ENCODE measurements around the gene BMPR2. TPM values are rescaled to one million over a fixed set of nuclear protein-coding genes. Genes with fewer than 3 reads are reported as not detected.
"Not testable (repeated sequence)": the region's sequence is repeated elsewhere in the genome, so short reads cannot be mapped to it uniquely, and the experiment has no call there.

Gene BMPR2
- total and polyA plus RNA-seq, 3 donors from 2014 or later: 25.4 to 61.3 (median 53.5) TPM

GRCh38 chr2:202378001-202378400 is 1.9 kb downstream of the BMPR2 start:
- intact Hi-C loops (cut with DNase I; ENCODE audit: low total_unique reads): no loop called here
- WGBS, 2 donors: 3 to 4% methylated on average over 4 of the region's 4 CpGs
- no peak for DNase-seq

GRCh38 chr2:202378662-202379358 is 2.7 kb downstream of the BMPR2 start:
- peak overlapping the region; percentile 91 to 92 for H3K4me3 ChIP-seq
- no peaks in the 10 kb centered on the region for H3K27me3 ChIP-seq
- H3K27ac ChIP-seq: peak overlapping the region in 1 of 2 donors; percentile 98
- intact Hi-C loops (cut with DNase I; ENCODE audit: low total_unique reads): no loop called here
- H3K9me3 ChIP-seq: no peaks in the 10 kb centered on the region
- WGBS, 2 donors: 13 to 21% methylated on average over 3 of the region's 3 CpGs
- DNase-seq: no peak
- no peaks in the 10 kb centered on the region for H3K36me3 ChIP-seq (ENCODE audit: low read depth, missing control alignments)
- TF ChIP-seq POLR2A (IDR thresholded peaks at IDR 0.05): no peak
- no peak for TF ChIP-seq CTCF (IDR thresholded peaks at IDR 0.05)
- peaks cover 19% of the 10 kb centered on the region for H3K4me1 ChIP-seq

More at GRCh38 chr2:202378001-202378400, 1.9 kb downstream of the BMPR2 start:
- H3K4me1 ChIP-seq: peaks cover 19% of the 10 kb centered on the region
- no peaks in the 10 kb centered on the region for H3K36me3 ChIP-seq (ENCODE audit: low read depth, missing control alignments)
- no peaks in the 10 kb centered on the region for H3K9me3 ChIP-seq
- H3K27ac ChIP-seq: peak overlapping the region; percentile 87 to 98
- no peak for TF ChIP-seq CTCF (IDR thresholded peaks at IDR 0.05)
- TF ChIP-seq POLR2A (IDR thresholded peaks at IDR 0.05): no peak
- peak overlapping the region; percentile 91 to 92 for H3K4me3 ChIP-seq
- H3K27me3 ChIP-seq: no peaks in the 10 kb centered on the region

- H3K36me3 ChIP-seq (ENCODE audit: low read depth, missing control alignments): no peaks in the 10 kb centered on the region
- no peak for DNase-seq
- H3K27ac ChIP-seq: no peak overlapping the region
- H3K27me3 ChIP-seq: no peaks in the 10 kb centered on the region
- H3K4me1 ChIP-seq: peaks cover 16% of the 10 kb centered on the region
- intact Hi-C loops (cut with DNase I; ENCODE audit: low total_unique reads): no loop called here
- whole genome bisulfite sequencing, 2 donors: 93 to 96% methylated on average over 2 of the region's 2 CpGs
- H3K4me3 ChIP-seq: no peak overlapping the region
- no peaks in the 10 kb centered on the region for H3K9me3 ChIP-seq
- no peak for TF ChIP-seq POLR2A (IDR thresholded peaks at IDR 0.05)
- TF ChIP-seq CTCF (IDR thresholded peaks at IDR 0.05): no peak
Measured at GRCh38 chr2:202382684-202383083, 6.6 kb downstream of the BMPR2 start.

GRCh38 chr2:202386495-202386894 is 10.4 kb downstream of the BMPR2 start:
- intact Hi-C loops (cut with DNase I; ENCODE audit: low total_unique reads); H3K4me3 ChIP-seq; DNase-seq; H3K9me3 ChIP-seq; H3K27ac ChIP-seq; H3K27me3 ChIP-seq; H3K36me3 ChIP-seq (ENCODE audit: low read depth, missing control alignments); H3K4me1 ChIP-seq: not testable (repeated sequence)
- WGBS, 2 donors: 84 to 87% methylated on average over 12 of the region's 12 CpGs

GRCh38 chr2:202387608-202388342 is 11.6 kb downstream of the BMPR2 start:
- no peaks in the 10 kb centered on the region for H3K36me3 ChIP-seq (ENCODE audit: low read depth, missing control alignments)
- peaks cover 6% of the 10 kb centered on the region for H3K4me1 ChIP-seq
- intact Hi-C loops (cut with DNase I; ENCODE audit: low total_unique reads): no loop called here
- H3K9me3 ChIP-seq: no peaks in the 10 kb centered on the region
- H3K27ac ChIP-seq: no peak overlapping the region
- WGBS, 2 donors: 58 to 67% methylated on average over 8 of the region's 8 CpGs
- no peaks in the 10 kb centered on the region for H3K27me3 ChIP-seq
- DNase-seq: no peak
- TF ChIP-seq CTCF (IDR thresholded peaks at IDR 0.05): no peak
- TF ChIP-seq POLR2A (IDR thresholded peaks at IDR 0.05): no peak
- no peak overlapping the region for H3K4me3 ChIP-seq

Measured in testis (tissue), 3 donors.